ENCODE measurements around the gene UCHL1.
"Not testable (repeated sequence)": the region's sequence is repeated elsewhere in the genome, so short reads cannot be mapped to it uniquely, and the experiment has no call there.

Gene UCHL1

GRCh38 chr4:41290479-41290878, 33.8 kb downstream of the UCHL1 start:
- DNase-seq (ENCODE audit: low spot score), result no peak

DNA sequence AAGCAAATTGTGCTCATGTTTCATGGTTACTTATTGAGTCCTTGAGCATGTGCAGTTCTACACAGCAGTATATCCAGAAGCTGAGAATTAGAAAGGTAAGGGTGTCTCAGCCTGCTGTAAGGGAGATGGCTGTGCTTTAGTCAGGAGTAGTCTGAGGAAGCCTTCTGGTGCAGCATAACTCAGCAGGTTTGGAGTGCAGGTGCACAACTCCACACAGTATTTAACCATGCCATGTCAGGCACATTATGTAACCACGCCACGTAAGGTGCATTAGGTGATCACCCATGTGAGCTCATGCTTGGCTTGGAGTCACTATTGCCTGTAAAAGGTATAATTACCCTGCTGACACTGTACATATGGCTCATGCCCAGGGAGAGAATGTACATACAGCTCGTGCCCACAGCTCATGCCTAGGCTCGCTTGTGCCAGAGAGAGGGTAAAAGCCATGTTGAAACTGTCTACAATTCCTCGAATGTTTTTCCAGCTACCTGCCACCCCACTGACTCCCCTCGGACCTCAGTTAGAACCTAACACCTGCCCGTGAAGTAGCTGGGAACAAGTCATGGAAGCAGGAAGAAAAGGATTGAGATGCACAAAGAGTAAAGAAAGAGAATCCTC, 37.8 kb downstream of the UCHL1 start:
- DNase-seq (ENCODE audit: low spot score), result no peak

- DNase-seq (ENCODE audit: low spot score), result no peak
Measured at GRCh38 chr4:41296995-41297394, 40.3 kb downstream of the UCHL1 start.

DNA sequence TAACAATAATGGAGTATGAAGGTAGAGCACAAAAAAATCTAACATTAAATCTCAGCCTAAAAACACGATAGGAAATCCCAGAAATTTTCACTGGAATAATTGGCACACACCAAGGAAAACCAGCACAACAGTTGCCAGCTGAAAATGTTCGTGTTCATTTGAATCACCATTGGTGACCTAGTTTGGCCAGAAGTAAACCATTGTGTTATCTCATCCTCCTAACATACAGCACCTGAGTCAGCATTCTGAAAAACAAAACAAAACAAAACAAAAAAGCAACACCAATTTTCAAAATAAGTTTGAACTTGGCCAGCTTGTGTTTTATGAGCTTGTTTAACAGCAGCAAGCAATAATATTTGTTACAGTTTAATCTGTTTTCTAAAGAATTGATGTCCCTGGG, 41.1 kb downstream of the UCHL1 start:
- DNase-seq (ENCODE audit: low spot score), result no peak

DNA sequence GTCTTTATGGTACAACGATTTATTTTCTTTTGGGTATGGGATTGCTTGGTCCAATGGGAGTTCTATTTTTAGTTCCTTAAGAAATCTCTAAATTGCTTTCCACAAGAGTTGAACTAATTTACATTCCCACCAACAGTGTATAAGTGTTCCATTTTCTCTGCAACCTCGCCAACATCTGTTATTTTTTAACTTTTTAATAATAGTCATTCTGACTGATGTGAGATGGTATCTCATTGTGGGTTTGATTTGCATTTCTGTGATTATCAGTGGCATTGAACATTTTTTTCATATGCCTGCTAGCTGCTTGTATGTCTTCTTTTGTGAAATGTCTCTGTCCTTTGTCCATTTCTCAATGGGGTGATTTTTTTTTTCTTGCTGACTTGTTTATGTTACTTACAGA, 42.8 kb downstream of the UCHL1 start:
- no peak for DNase-seq (ENCODE audit: low spot score)

GRCh38 chr4:41301137-41301536, 44.4 kb downstream of the UCHL1 start:
- no peak for DNase-seq (ENCODE audit: low spot score)

DNA sequence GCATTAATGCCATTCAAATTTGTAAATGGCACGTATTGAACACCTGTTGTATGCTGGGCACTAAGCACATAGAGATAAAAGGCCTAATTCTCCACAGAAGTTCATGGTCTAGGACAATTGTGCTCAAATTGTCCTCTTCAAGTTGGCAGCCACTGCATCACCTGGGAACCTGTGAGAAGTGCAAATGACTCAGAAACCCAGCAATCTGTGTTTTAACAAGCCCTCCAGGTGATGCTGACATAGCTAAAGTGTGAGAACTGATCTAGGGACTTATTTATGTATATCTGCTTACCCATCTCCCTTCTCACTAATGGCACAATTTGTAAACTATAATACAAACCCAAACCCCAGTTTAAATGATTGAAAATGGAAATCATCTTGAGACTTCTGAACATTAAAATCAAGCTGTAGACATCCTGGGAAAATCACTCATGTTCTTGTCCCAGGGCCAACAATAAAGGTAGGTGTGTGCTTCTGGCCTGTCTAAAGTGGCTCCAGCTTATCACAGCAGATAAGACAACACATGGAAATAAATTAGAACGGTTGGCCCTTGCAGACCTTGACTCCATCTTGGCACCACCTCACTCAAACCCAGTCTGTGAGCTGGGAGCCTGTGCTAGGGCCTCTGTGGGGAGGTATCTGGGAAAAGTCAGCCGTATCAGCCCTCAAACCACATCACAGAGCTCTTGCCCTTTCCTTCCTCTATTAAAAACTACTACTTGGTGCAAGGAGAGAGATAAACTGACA, 46.8 kb downstream of the UCHL1 start:
- DNase-seq (ENCODE audit: low spot score), result no peak

- DNase-seq (ENCODE audit: low spot score), result no peak
Measured at GRCh38 chr4:41304221-41304620, 47.5 kb downstream of the UCHL1 start.

DNA sequence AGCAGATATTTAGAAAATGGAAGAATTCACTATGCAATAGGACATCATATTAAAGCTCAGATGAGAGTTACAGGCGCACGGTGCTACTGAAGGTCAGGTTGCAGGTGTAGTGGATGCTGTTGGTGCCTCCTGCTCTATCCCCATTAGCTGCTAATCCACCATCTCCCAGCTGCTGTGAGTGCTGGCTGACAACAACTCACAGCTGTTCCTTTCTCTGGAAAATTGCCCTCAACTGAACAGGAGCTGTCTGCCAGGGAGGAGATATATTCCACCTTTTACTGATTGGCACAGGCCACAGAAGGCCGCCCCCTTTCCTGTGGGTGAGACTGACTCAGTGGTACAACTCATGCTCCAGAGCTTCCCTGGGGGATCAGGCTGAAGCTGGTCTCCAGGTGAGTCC, 48.7 kb downstream of the UCHL1 start:
- no peak for DNase-seq (ENCODE audit: low spot score)

DNA sequence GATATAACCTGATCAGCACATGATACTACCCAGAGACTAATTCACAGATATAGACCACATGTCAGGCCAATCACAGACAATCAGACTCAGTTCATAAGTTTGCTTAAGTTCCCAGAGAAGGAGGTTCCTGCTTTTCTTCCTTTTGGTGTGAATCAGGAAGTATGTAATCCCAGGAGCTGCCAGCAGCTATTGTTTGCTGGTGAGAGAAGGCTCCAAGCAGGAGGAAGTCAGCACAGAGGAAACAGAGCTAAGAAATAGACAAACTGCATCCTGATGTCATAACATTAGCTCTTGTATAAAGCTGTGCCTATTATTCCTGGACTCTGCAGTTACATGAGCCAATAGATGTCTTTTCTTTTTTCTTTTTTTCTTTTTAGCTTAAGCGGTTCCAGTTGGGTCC, 50.9 kb downstream of the UCHL1 start:
- no peak for DNase-seq (ENCODE audit: low spot score)

DNA sequence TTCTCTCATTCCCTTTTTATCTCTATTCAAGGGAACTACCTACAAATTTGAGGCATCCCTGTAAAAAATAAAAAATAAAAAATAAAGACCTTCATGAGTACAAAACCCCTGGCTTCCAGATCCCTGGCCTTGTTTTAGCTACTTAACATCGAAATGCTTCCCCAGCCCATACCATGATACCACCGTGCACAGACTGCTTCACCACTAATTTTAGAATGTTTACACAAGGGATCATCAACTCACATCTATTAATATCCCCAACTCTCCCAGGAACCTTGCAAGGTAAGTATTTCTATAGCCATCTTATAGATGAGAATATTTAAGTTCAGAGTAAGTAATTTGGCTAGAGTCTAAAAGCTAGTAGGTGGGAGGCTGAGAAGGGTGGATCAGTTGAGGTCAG, 51.7 kb downstream of the UCHL1 start:
- DNase-seq (ENCODE audit: low spot score), result no peak

- not testable (repeated sequence) for DNase-seq (ENCODE audit: low spot score)
Measured at GRCh38 chr4:41315426-41315825, 58.7 kb downstream of the UCHL1 start.

DNA sequence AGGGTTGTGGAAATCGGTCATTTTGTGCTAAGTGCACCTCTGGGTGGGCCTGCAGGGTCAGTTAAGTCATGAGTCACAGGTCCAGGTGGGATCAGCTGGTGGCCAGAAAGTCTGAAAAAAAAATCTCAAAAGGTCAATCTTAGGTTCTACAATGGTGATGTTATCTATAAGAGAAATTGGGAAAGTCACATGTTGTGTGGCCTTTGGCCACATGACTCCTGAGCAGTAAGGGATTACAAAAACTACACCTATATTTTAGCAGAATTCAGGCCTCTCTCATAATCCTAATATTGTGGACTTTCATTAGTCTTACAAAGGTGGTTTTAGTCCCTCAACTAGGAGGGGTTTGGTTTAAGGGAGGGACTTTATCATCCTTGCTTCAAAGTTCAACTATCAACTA, 59.1 kb downstream of the UCHL1 start:
- no peak for DNase-seq (ENCODE audit: low spot score)

Data from CD4-positive, alpha-beta T cell treated with Interleukin-2 at 100 ng/mL for 4 hours (primary cell).